ENCODE results near the gene SMAD4.

SMAD4 gene

DNA sequence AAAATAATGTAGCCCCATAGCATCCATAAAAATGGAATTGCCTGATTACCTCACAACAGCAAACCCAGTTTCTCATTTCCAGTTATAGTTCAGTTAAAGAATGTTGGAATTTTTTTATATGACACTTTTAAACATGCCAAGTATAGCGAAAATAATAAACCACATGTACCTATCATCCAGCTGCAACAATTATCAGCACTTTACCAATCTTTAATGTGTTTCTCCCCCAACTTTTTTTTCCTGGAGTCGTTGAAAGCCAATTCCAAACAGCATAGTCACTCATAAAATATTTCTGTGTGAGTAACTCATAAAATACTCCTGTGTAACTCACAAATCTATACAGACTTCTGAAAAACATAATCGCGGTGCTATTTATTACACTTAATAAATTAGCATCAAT lies 38.1 kb downstream of the SMAD4 start:
- peak; percentile 14 for DNase-seq (ENCODE audit: extremely low read depth, low read depth)
- TF ChIP-seq CTCF (IDR thresholded peaks at IDR 0.05; ENCODE audit: low read depth, low read length, missing control alignments) = no peak

GRCh38 chr18:51069885-51070284 lies 39.9 kb downstream of the SMAD4 start:
- no peak overlapping the region for H3K4me3 ChIP-seq (replicated peaks; ENCODE audit: low read depth, low read length)
- no peak for DNase-seq (ENCODE audit: extremely low read depth, low read depth)
- TF ChIP-seq CTCF (IDR thresholded peaks at IDR 0.05; ENCODE audit: low read depth, low read length, missing control alignments) = no peak

More for the DNA sequence above, 38.1 kb downstream of the SMAD4 start:
- no peak overlapping the region for H3K4me3 ChIP-seq (replicated peaks; ENCODE audit: low read depth, low read length)

DNA sequence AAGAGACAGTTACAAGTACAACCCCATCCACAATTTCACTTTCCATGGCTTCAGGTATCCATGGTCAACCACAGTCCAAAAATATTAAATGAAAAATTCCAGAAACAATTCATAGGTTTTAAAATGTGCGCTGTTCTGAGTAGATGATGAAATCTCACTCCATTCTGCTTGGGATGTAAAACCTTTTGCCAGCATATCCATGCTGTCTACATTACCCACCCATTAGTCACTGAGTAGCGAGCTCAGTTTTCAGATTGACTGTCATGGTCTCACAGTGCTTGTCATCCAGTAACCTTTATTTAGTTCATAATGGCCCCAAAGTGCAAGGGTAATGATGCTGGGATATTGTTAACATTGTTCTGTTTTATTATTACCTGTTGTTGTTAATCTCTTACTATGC lies 40.5 kb downstream of the SMAD4 start:
- no peak for TF ChIP-seq CTCF (IDR thresholded peaks at IDR 0.05; ENCODE audit: low read depth, low read length, missing control alignments)
- DNase-seq (ENCODE audit: extremely low read depth, low read depth) = peak; percentile 31
- H3K4me3 ChIP-seq (replicated peaks; ENCODE audit: low read depth, low read length) = no peak overlapping the region

GRCh38 chr18:51072586-51073313 lies 42.7 kb downstream of the SMAD4 start:
- no peak for DNase-seq (ENCODE audit: extremely low read depth, low read depth)
- H3K4me3 ChIP-seq (replicated peaks; ENCODE audit: low read depth, low read length) = no peak overlapping the region
- TF ChIP-seq CTCF (IDR thresholded peaks at IDR 0.05; ENCODE audit: low read depth, low read length, missing control alignments) = no peak

DNA sequence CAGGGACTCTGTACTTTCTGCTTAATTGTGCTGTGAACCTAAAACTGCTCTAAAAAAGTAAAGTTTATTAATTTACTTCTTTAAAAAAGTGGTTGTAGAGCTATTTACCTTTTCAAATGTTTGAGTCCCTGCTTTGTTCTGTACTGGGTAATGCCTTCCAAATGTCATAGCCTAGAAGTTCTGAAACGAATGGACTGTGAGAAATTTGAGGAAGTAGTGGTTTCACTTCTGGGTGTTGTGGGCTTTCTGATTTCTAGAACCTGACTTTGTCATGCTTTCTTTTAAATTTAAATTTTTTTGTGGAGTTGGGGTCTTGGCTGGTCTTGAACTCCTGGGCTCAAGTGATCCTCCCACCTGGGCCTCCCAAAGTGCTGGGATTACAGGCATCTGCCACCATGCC lies 44.6 kb downstream of the SMAD4 start:
- no peak for TF ChIP-seq CTCF (IDR thresholded peaks at IDR 0.05; ENCODE audit: low read depth, low read length, missing control alignments)
- no peak for DNase-seq (ENCODE audit: extremely low read depth, low read depth)
- no peak overlapping the region for H3K4me3 ChIP-seq (replicated peaks; ENCODE audit: low read depth, low read length)

DNA sequence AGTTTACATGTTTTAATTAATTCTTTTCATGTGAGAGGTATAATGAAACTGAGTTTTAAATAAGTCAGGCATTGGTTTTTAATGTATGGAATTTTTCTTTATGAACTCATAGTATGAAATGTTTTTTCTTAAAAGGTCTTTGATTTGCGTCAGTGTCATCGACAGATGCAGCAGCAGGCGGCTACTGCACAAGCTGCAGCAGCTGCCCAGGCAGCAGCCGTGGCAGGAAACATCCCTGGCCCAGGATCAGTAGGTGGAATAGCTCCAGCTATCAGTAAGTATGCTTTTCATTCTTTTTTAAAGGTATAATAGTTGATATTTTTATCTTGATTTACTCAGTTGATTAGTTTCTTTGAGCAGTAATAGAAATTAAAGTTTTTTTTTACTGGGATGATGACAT lies 46.5 kb downstream of the SMAD4 start:
- no peak for DNase-seq (ENCODE audit: extremely low read depth, low read depth)
- no peak for TF ChIP-seq CTCF (IDR thresholded peaks at IDR 0.05; ENCODE audit: low read depth, low read length, missing control alignments)
- H3K4me3 ChIP-seq (replicated peaks; ENCODE audit: low read depth, low read length) = no peak overlapping the region

DNA sequence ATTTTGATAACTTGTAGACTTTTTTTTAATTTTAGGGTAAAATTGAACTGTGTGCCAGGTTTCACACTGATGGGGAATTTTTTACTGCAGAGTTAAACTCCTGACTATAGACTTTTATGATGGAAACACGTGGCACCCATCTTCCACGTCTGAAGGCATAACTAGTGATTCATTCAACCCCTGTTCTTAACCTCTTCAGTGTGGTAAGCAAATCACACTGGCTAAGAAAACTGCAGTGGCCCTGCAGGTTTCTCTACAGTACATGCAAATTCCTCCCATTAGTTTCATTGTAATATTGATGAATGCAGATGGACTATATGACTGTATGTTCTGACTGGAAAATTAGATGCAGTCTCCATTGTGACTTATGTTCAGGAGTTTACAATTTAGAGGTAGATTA lies 47.2 kb downstream of the SMAD4 start:
- DNase-seq (ENCODE audit: extremely low read depth, low read depth) = peak; percentile 51
- TF ChIP-seq CTCF (IDR thresholded peaks at IDR 0.05; ENCODE audit: low read depth, low read length, missing control alignments) = no peak

More for the DNA sequence above, 47.2 kb downstream of the SMAD4 start:
- no peak overlapping the region for H3K4me3 ChIP-seq (replicated peaks; ENCODE audit: low read depth, low read length)
